ENCODE results near the gene TNFRSF13B.
"Not testable (repeated sequence)": the region's sequence is repeated elsewhere in the genome, so short reads cannot be mapped to it uniquely, and the experiment has no call there.

TNFRSF13B gene

GRCh38 chr17:17014748-17015124 lies 42.8 kb upstream of the TNFRSF13B start:
- not testable (repeated sequence) for H3K36me3 ChIP-seq (ENCODE audit: control insufficient read depth, insufficient read depth, low read length); H3K9me3 ChIP-seq (ENCODE audit: control insufficient read depth, low read length); H3K4me3 ChIP-seq (ENCODE audit: low read length); H3K27me3 ChIP-seq (ENCODE audit: control insufficient read depth, insufficient read depth, low read length)
- Histone ChIP-seq H3K9ac (ENCODE audit: low read length) (peak overlapping the region; percentile 37), H3K4me1 (ENCODE audit: control insufficient read depth, insufficient read depth, low read length) (peaks cover 56% of the 10 kb centered on the region)

- Histone ChIP-seq H3K4me1 (ENCODE audit: control insufficient read depth, insufficient read depth, low read length) (peaks cover 53% of the 10 kb centered on the region), H3K9ac (ENCODE audit: low read length) (peak overlapping the region; percentile 37)
- not testable (repeated sequence) for H3K9me3 ChIP-seq (ENCODE audit: control insufficient read depth, low read length); H3K36me3 ChIP-seq (ENCODE audit: control insufficient read depth, insufficient read depth, low read length); H3K4me3 ChIP-seq (ENCODE audit: low read length); H3K27me3 ChIP-seq (ENCODE audit: control insufficient read depth, insufficient read depth, low read length)
Measured at GRCh38 chr17:17013828-17014747, 42.2 kb upstream of the TNFRSF13B start.

- not testable (repeated sequence) for H3K4me3 ChIP-seq (ENCODE audit: low read length); H3K9me3 ChIP-seq (ENCODE audit: control insufficient read depth, low read length); H3K36me3 ChIP-seq (ENCODE audit: control insufficient read depth, insufficient read depth, low read length); H3K9ac ChIP-seq (ENCODE audit: low read length); H3K27me3 ChIP-seq (ENCODE audit: control insufficient read depth, insufficient read depth, low read length)
- H3K4me1 ChIP-seq (ENCODE audit: control insufficient read depth, insufficient read depth, low read length): peaks cover 34% of the 10 kb centered on the region
Measured at GRCh38 chr17:17011043-17011907, 39.4 kb upstream of the TNFRSF13B start.

- H3K9ac ChIP-seq (ENCODE audit: low read length); H3K36me3 ChIP-seq (ENCODE audit: control insufficient read depth, insufficient read depth, low read length); H3K4me3 ChIP-seq (ENCODE audit: low read length); H3K27me3 ChIP-seq (ENCODE audit: control insufficient read depth, insufficient read depth, low read length); H3K9me3 ChIP-seq (ENCODE audit: control insufficient read depth, low read length): not testable (repeated sequence)
- H3K4me1 ChIP-seq (ENCODE audit: control insufficient read depth, insufficient read depth, low read length): peaks cover 31% of the 10 kb centered on the region
Measured at GRCh38 chr17:17010545-17011034, 38.7 kb upstream of the TNFRSF13B start.

- H3K27me3 ChIP-seq (ENCODE audit: control insufficient read depth, insufficient read depth, low read length); H3K36me3 ChIP-seq (ENCODE audit: control insufficient read depth, insufficient read depth, low read length); H3K4me3 ChIP-seq (ENCODE audit: low read length); H3K9ac ChIP-seq (ENCODE audit: low read length); H3K9me3 ChIP-seq (ENCODE audit: control insufficient read depth, low read length): not testable (repeated sequence)
- H3K4me1 ChIP-seq (ENCODE audit: control insufficient read depth, insufficient read depth, low read length): peaks cover 25% of the 10 kb centered on the region
Measured at GRCh38 chr17:17009972-17010371, 38.1 kb upstream of the TNFRSF13B start.

- not testable (repeated sequence) for H3K27me3 ChIP-seq (ENCODE audit: control insufficient read depth, insufficient read depth, low read length); H3K4me3 ChIP-seq (ENCODE audit: low read length); H3K9ac ChIP-seq (ENCODE audit: low read length); H3K9me3 ChIP-seq (ENCODE audit: control insufficient read depth, low read length); H3K36me3 ChIP-seq (ENCODE audit: control insufficient read depth, insufficient read depth, low read length)
- peaks cover 13% of the 10 kb centered on the region for H3K4me1 ChIP-seq (ENCODE audit: control insufficient read depth, insufficient read depth, low read length)
Measured at GRCh38 chr17:17008621-17009397, 36.9 kb upstream of the TNFRSF13B start.

GRCh38 chr17:17007891-17008290 lies 36.0 kb upstream of the TNFRSF13B start:
- H3K27me3 ChIP-seq (ENCODE audit: control insufficient read depth, insufficient read depth, low read length); H3K9ac ChIP-seq (ENCODE audit: low read length); H3K36me3 ChIP-seq (ENCODE audit: control insufficient read depth, insufficient read depth, low read length); H3K9me3 ChIP-seq (ENCODE audit: control insufficient read depth, low read length); H3K4me3 ChIP-seq (ENCODE audit: low read length): not testable (repeated sequence)
- peaks cover 13% of the 10 kb centered on the region for H3K4me1 ChIP-seq (ENCODE audit: control insufficient read depth, insufficient read depth, low read length)

- H3K27me3 ChIP-seq (ENCODE audit: control insufficient read depth, insufficient read depth, low read length); H3K9me3 ChIP-seq (ENCODE audit: control insufficient read depth, low read length); H3K36me3 ChIP-seq (ENCODE audit: control insufficient read depth, insufficient read depth, low read length); H3K9ac ChIP-seq (ENCODE audit: low read length); H3K4me3 ChIP-seq (ENCODE audit: low read length): not testable (repeated sequence)
- peaks cover 23% of the 10 kb centered on the region for H3K4me1 ChIP-seq (ENCODE audit: control insufficient read depth, insufficient read depth, low read length)
Measured at GRCh38 chr17:17004997-17005614, 33.2 kb upstream of the TNFRSF13B start.

GRCh38 chr17:17004251-17004996 lies 32.5 kb upstream of the TNFRSF13B start:
- no peaks in the 10 kb centered on the region for H3K36me3 ChIP-seq (ENCODE audit: control insufficient read depth, insufficient read depth, low read length)
- no peaks in the 10 kb centered on the region for H3K9me3 ChIP-seq (ENCODE audit: control insufficient read depth, low read length)
- no peak overlapping the region for H3K9ac ChIP-seq (ENCODE audit: low read length)
- H3K4me1 ChIP-seq (ENCODE audit: control insufficient read depth, insufficient read depth, low read length): peaks cover 20% of the 10 kb centered on the region
- no peak overlapping the region for H3K4me3 ChIP-seq (ENCODE audit: low read length)
- no peaks in the 10 kb centered on the region for H3K27me3 ChIP-seq (ENCODE audit: control insufficient read depth, insufficient read depth, low read length)

GRCh38 chr17:17002731-17003715 lies 31.1 kb upstream of the TNFRSF13B start:
- not testable (repeated sequence) for H3K9me3 ChIP-seq (ENCODE audit: control insufficient read depth, low read length); H3K4me3 ChIP-seq (ENCODE audit: low read length); H3K27me3 ChIP-seq (ENCODE audit: control insufficient read depth, insufficient read depth, low read length); H3K4me1 ChIP-seq (ENCODE audit: control insufficient read depth, insufficient read depth, low read length); H3K9ac ChIP-seq (ENCODE audit: low read length); H3K36me3 ChIP-seq (ENCODE audit: control insufficient read depth, insufficient read depth, low read length)

All from mucosa of stomach (tissue), 1 donor.